Measurements from ENCODE around the gene ALPK1.

DNA sequence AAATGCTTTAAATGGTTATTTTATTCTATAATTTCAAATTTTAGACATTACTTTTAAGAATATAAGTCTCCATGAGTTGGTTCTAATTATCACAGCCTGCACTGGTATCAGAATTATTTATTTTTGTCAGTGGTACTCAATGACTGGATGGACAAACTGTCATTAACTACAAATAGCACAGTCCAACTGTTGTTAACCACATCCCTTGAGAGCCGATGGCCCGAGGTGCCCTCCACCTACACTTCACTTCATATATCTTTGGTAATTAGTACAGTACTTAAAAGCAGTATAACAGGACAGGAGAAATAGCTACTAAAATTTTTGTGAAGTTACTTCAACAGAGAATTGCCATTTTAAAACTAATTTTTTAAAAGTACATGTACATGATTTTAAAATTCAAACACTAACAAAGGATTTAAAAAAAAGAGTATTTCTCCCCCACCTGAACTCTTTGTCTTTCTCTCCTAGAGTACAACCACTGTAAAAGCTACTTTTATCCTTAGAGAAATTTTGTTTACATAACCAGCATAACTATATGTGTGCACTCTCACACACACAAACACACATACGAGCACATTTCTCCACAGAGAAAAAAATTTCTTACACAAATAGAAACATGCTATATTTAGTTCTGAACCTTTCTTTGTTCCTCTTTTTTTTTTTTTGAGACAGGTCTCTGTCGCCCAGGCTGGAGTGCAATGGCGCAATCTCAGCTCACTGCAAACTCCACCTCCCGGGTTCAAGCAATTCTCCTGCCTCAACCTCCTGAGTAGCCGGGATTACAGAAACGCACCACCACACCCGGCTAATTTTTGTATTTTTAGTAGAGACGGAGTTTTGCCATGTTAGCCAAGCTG lies 17.9 kb upstream of the ALPK1 start:
- TF ChIP-seq POLR2A (IDR thresholded peaks at IDR 0.05; ENCODE audit: low read depth, low read length) (0 out of 2 replicates have a peak, but pooled peaks have one; percentile 57), POLR2AphosphoS5 (IDR thresholded peaks at IDR 0.05; ENCODE audit: low read depth, low read length) (no peak)
